ENCODE results near the gene GALNT9. TPM values are rescaled to one million over a fixed set of nuclear protein-coding genes. Genes with fewer than 3 reads are reported as not detected.

The GALNT9 gene
- total RNA-seq, 1 experiment from 2014 or later, result 2.6 TPM

GRCh38 chr12:132273992-132274334, 55.4 kb downstream of the GALNT9 start (continued):
- no peak for TF ChIP-seq ZNF274 (IDR thresholded peaks at IDR 0.05; ENCODE audit: low read depth, low read length)
- TF ChIP-seq RAD21 (IDR thresholded peaks at IDR 0.05; ENCODE audit: low read depth), result no peak

DNA sequence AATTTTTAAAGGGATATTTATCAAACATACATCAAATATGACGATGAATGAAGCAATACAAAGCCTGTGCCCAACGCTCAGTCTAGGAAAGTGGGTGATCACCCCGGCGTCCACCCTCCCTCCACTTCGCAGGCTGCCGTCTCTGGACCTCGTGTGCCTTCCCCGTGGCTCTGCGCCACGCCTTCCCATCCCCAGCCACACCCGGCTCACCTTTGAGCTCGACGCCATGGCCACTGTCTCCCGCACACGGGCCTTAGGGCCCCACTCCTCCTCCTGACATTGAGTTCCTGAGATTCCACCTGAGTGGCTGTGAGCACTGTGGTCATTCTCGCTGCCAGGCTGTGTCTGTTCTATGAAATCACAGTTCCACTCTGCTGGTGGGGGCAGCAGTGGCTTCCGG, 56.7 kb downstream of the GALNT9 start:
- DNase-seq (ENCODE audit: low read depth, low spot score) (no peak), ATAC-seq (no peak)
- no peak overlapping the region for H3K4me2 ChIP-seq (ENCODE audit: low read length)
- no peaks in the 10 kb centered on the region for H3K36me3 ChIP-seq (ENCODE audit: control insufficient read depth in 1 of 2, insufficient read depth in 2 of 2, low read length in 2 of 2)
- H3K9me2 ChIP-seq (ENCODE audit: insufficient read depth), result no peaks in the 10 kb centered on the region
- POLR2A ChIA-PET, result no interaction called here
- peaks cover 9 to 16% of the 10 kb centered on the region in 2 experiments for H3K4me1 ChIP-seq (ENCODE audit: control insufficient read depth in 1 of 2, insufficient read depth in 2 of 2, low read length in 2 of 2)
- RAD21 ChIA-PET (ENCODE audit: low non-redundant PET in 1 of 2, low total read pairs in 2 of 2, uncharacterized antibody in 2 of 2, unreplicated experiment in 2 of 2), result no interaction called here
- intact Hi-C loops (cut with micrococcal nuclease), result no loop called here
- no peaks in the 10 kb centered on the region for H3K27me3 ChIP-seq (ENCODE audit: insufficient read depth, low read length)
- no peaks in the 10 kb centered on the region for H3K79me2 ChIP-seq (ENCODE audit: insufficient read depth, low read length)
- CTCF ChIA-PET, result no interaction called here
- H3K9ac ChIP-seq (ENCODE audit: low read length), result no peak overlapping the region
- no TSS peak for BruUV-seq (replicated peaks)
- no peak overlapping the region for H2AFZ ChIP-seq (ENCODE audit: low read depth, low read length, poor library complexity, severe bottlenecking)
- H3K9me3 ChIP-seq (ENCODE audit: control insufficient read depth in 1 of 2, insufficient read depth in 1 of 2, low read depth in 1 of 2, low read length in 2 of 2), result no peaks in the 10 kb centered on the region
- no peak overlapping the region for H3K27ac ChIP-seq (ENCODE audit: low read depth, low read length)
- H3K4me3 ChIP-seq (replicated peaks in 1 of 2; ENCODE audit: low read depth in 1 of 2, low read length in 2 of 2), result no peak overlapping the region
- H4K20me1 ChIP-seq (ENCODE audit: insufficient read depth), result no peaks in the 10 kb centered on the region
- TF ChIP-seq POLR2AphosphoS5 (IDR thresholded peaks at IDR 0.05; ENCODE audit: low read depth, low read length) (no peak), EZH2 (IDR thresholded peaks at IDR 0.05) (no peak), CTCF (IDR thresholded peaks at IDR 0.05 in 2 of 3, conservative IDR thresholded peaks at IDR 0.05 in 1 of 3; ENCODE audit: borderline replicate concordance in 1 of 3, insufficient read depth in 1 of 3, low read depth in 2 of 3, low read length in 2 of 3) (no peak), SIN3A (IDR thresholded peaks at IDR 0.05; ENCODE audit: low read depth) (no peak), JUND (IDR thresholded peaks at IDR 0.05) (no peak), MAX (IDR thresholded peaks at IDR 0.05) (no peak), SRF (IDR thresholded peaks at IDR 0.05; ENCODE audit: low read depth) (no peak)

Measured in HCT116 (cell line).